HepG2 (cell line): Measurements from ENCODE around the gene CBLB. TPM values are rescaled to one million over a fixed set of nuclear protein-coding genes. Genes with fewer than 3 reads are reported as not detected.

Source experiments
- ATAC-seq: fragments of 200-7000 bp; cut with Tn5 transposase; 3 replicates; pipeline ENCODE4 v1.9.1; 2020; ENCODE audit warnings: mild to moderate bottlenecking, moderate library complexity
- BruUV-seq: library from RNA; stranded (reverse); fragments of 400-500 nt; replicated peaks from 2 replicates; lab custom pipeline; 2021; lab: Mats Ljungman, UMichigan
- CTCF ChIA-PET: fragments of 300-600 bp; formaldehyde crosslinking; extraction: SDS; loops from one replicate; lab custom pipeline; 2021; ENCODE audit warnings: low total read pairs, inconsistent platforms, low intra/inter-chr PET ratio; lab: Yijun Ruan, JAX
- POLR2A ChIA-PET: fragments of 350-600 bp; sonication (Branson Sonifier 250); formaldehyde crosslinking; loops from one replicate; lab custom pipeline; 2020; ENCODE audit warnings: antibody characterized with exemption, inconsistent platforms; lab: Yijun Ruan, JAX
- DNase-seq: peaks from one replicate; pipeline ENCODE4 v3.0.0-alpha.2; 2015; ENCODE audit warnings: low spot score
- FAIRE-seq: peaks from 3 replicates; lab custom pipeline; 2011; peaks lifted over from hg19 to GRCh38; lab: Jason Lieb, UNC
- H2AFZ ChIP-seq: one replicate; pipeline ENCODE4 v1.6.1; 2011; ENCODE audit warnings: low read length, inconsistent platforms
- H3K27ac ChIP-seq: fragments of 300-600 bp; 3 replicates; pipeline ENCODE4 v1.8.0; 2011; ENCODE audit warnings: mixed run types, mild to moderate bottlenecking, mixed read lengths, low read length, inconsistent platforms; ENCODE audit not compliant: insufficient read depth; ENCODE audit errors: extremely low read length
- H3K27me3 ChIP-seq, 2 experiments: fragments of 200-600 bp in 1 of 2; 2 replicates in 1 of 2; 3 replicates in 1 of 2; pipeline versions ENCODE4 v1.6.0 to v1.8.0; 2011; ENCODE audit warnings: low read length in 2 of 2, mild to moderate bottlenecking in 2 of 2, moderate library complexity in 2 of 2, inconsistent platforms in 1 of 2; ENCODE audit not compliant: insufficient read depth in 2 of 2, control insufficient read depth in 1 of 2
- H3K36me3 ChIP-seq, 2 experiments: fragments of 200-600 bp in 1 of 2; replicated peaks in 1 of 2; 2 replicates in 1 of 2; 3 replicates in 1 of 2; pipeline versions ENCODE4 v1.5.1 to v1.8.0; 2011; ENCODE audit warnings: low read length in 2 of 2, inconsistent platforms in 1 of 2; ENCODE audit not compliant: insufficient read depth in 2 of 2, control insufficient read depth in 1 of 2
- H3K4me1 ChIP-seq: 2 replicates; pipeline ENCODE4 v1.5.1; 2012; ENCODE audit warnings: low read length, inconsistent platforms; ENCODE audit not compliant: insufficient read depth
- H3K4me2 ChIP-seq: 2 replicates; pipeline ENCODE4 v1.6.0; 2011; ENCODE audit warnings: low read depth, low read length, inconsistent platforms
- H3K4me3 ChIP-seq, 3 experiments: fragments of 200-600 bp in 1 of 3; sonication (generic), shearing (Covaris generic) in 1 of 3; replicated peaks in 1 of 3; 2 replicates each; pipeline ENCODE4 v1.5.1; 2011 to 2016; ENCODE audit warnings: low read length in 3 of 3, inconsistent platforms in 2 of 3, low read depth in 2 of 3, mild to moderate bottlenecking in 2 of 3, control low read depth in 1 of 3, mixed read lengths in 1 of 3; ENCODE audit not compliant: insufficient read depth in 1 of 3
- H3K79me2 ChIP-seq: one replicate; pipeline ENCODE4 v1.6.1; 2011; ENCODE audit warnings: low read length, inconsistent platforms; ENCODE audit not compliant: insufficient read depth
- H3K9ac ChIP-seq: 2 replicates; pipeline ENCODE4 v1.6.0; 2011; ENCODE audit warnings: mild to moderate bottlenecking, low read depth, low read length, inconsistent platforms; ENCODE audit not compliant: insufficient read depth
- H3K9me3 ChIP-seq: 2 replicates; pipeline ENCODE4 v1.5.1; 2012; ENCODE audit warnings: mild to moderate bottlenecking, low read length
- H4K20me1 ChIP-seq: 2 replicates; pipeline ENCODE4 v1.6.0; 2011; ENCODE audit warnings: inconsistent platforms, mild to moderate bottlenecking, low read length, moderate library complexity; ENCODE audit not compliant: insufficient read depth
- ARID4A ChIP-seq: sonication (generic); formaldehyde crosslinking; IDR thresholded peaks from 2 replicates; pipeline ENCODE4 v1.5.0; 2020; ENCODE audit warnings: mild to moderate bottlenecking, missing genetic modification reagents, borderline replicate concordance
- ATF6 ChIP-seq: sonication (generic); formaldehyde crosslinking; conservative IDR thresholded peaks from 2 replicates; pipeline ENCODE4 v1.4.0; 2020; ENCODE audit warnings: missing genetic modification reagents
- ATRX ChIP-seq: sonication (generic); formaldehyde crosslinking; IDR thresholded peaks from 2 replicates; pipeline ENCODE4 v1.4.0; 2020; ENCODE audit warnings: missing genetic modification reagents, borderline replicate concordance
- BCLAF1 ChIP-seq: fragments of 450-650 bp; IDR thresholded peaks from 2 replicates; pipeline ENCODE4 v1.6.1; 2017; ENCODE audit warnings: mild to moderate bottlenecking
- CENPBD1 ChIP-seq: sonication (generic); formaldehyde crosslinking; IDR thresholded peaks from 2 replicates; pipeline ENCODE4 v1.8.0; 2022; ENCODE audit warnings: missing genetic modification reagents, low read depth, mild to moderate bottlenecking, borderline replicate concordance
- MIXL1 ChIP-seq: IDR thresholded peaks from 2 replicates; pipeline ENCODE4 v1.6.1; 2016
- MXD3 ChIP-seq: IDR thresholded peaks from 2 replicates; pipeline ENCODE4 v1.6.1; 2016; ENCODE audit warnings: mild to moderate bottlenecking, missing biosample characterization, missing genetic modification reagents
- NFE2L1 ChIP-seq: sonication (generic); formaldehyde crosslinking; IDR thresholded peaks from 2 replicates; pipeline ENCODE4 v1.4.0; 2020; ENCODE audit warnings: missing genetic modification reagents, mild to moderate bottlenecking, borderline replicate concordance
- SMC3 ChIP-seq: IDR thresholded peaks from 2 replicates; pipeline ENCODE4 v1.6.1; 2011; ENCODE audit warnings: low read length, improper control_type of control experiment
- ZNF484 ChIP-seq: sonication (generic); formaldehyde crosslinking; IDR thresholded peaks from 2 replicates; pipeline ENCODE4 v1.5.1; 2020; ENCODE audit warnings: mild to moderate bottlenecking, low read depth, missing genetic modification reagents, borderline replicate concordance
- ZNF619 ChIP-seq: sonication (generic); formaldehyde crosslinking; IDR thresholded peaks from 2 replicates; pipeline ENCODE4 v1.4.0; 2020; ENCODE audit warnings: mild to moderate bottlenecking, missing genetic modification reagents
- ZNF879 ChIP-seq: sonication (generic); formaldehyde crosslinking; IDR thresholded peaks from 2 replicates; pipeline ENCODE4 v1.8.1; 2023; ENCODE audit warnings: missing genetic modification reagents
- WGBS: methylation state at CpG from one replicate; pipeline ENCODE4 v1.1.6; 2017; ENCODE audit warnings: low lambda C conversion rate; 5-methylcytosine and 5-hydroxymethylcytosine counted together
- in situ Hi-C: cut with HindIII; loops from 2 replicates; pipeline ENCODE4 v1.10.0; 2017; ENCODE audit warnings: low pct_unique_long_range_greater_than_20kb; ENCODE audit not compliant: extremely low pct_ligation_motif_present
- intact Hi-C: fragments of 100-400 bp; cut with micrococcal nuclease; formaldehyde crosslinking; loops from one replicate; pipeline ENCODE4 v1.10.0; 2022; ENCODE audit not compliant: unreplicated experiment
- polyA plus RNA-seq, 8 experiments: library from polyadenylated mRNA; depleted of rRNA in 3 of 8; stranded (reverse) in 7 of 8; unstranded in 1 of 8; fragments of >200 nt; fragmentation: Illumina TruSeq in 4 of 8; extraction: Trizol in 4 of 8; gene quantifications; 2 replicates each; pipeline versions ENCODE4 v1.2.1 to v1.2.3, GENCODE V29; 2011 to 2016; ENCODE audit warnings: low read depth in 4 of 8, missing spikeins in 1 of 8, mixed read lengths in 1 of 8; ENCODE audit not compliant: insufficient read depth in 1 of 8
- total RNA-seq, 5 experiments: library from RNA; depleted of rRNA; stranded (reverse); fragments of >200 nt; fragmentation: Illumina TruSeq; extraction: Trizol; gene quantifications; 2 replicates each; pipeline ENCODE4 v1.2.3, GENCODE V29; 2016; ENCODE audit warnings: low read depth in 1 of 5

CBLB gene
- total and polyA plus RNA-seq, 2 of the 13 experiments (the other 11 are each of a cell fraction or from before 2014, with no cell fraction given) = 9.8 to 16.4 TPM

- TF ChIP-seq ARID4A (no peak), MXD3 (CRISPR knock-in tag) (no peak), ZNF619 (CRISPR knock-in tag) (no peak)
- TF ChIP-seq, all 625 proteins: peak for 0
Measured at GRCh38 chr3:105618556-105618955, 250.3 kb downstream of the CBLB start (continued).

GRCh38 chr3:105616374-105617121, 252.3 kb downstream of the CBLB start:
- intact Hi-C loops (no loop called here), in situ Hi-C loops (no loop called here)
- no peak overlapping the region for H3K4me3 ChIP-seq
- POLR2A ChIA-PET = no interaction called here
- H3K9ac ChIP-seq = no peak overlapping the region
- no peaks in the 10 kb centered on the region for H3K4me1 ChIP-seq
- no peaks in the 10 kb centered on the region for H3K79me2 ChIP-seq
- no peaks in the 10 kb centered on the region for H3K9me3 ChIP-seq
- no peaks in the 10 kb centered on the region for H3K36me3 ChIP-seq
- no TSS peak for BruUV-seq
- H3K27ac ChIP-seq = no peak overlapping the region
- CTCF ChIA-PET = no interaction called here
- H2AFZ ChIP-seq = no peak overlapping the region
- no peaks in the 10 kb centered on the region; a peak in 1 of 5 replicates for H3K27me3 ChIP-seq
- H3K4me2 ChIP-seq = no peak overlapping the region
- FAIRE-seq = no peak
- ATAC-seq = no peak
- WGBS = 2% methylated on average over 5 of the region's 5 CpGs
- H4K20me1 ChIP-seq = no peaks in the 10 kb centered on the region
- DNase-seq = no peak
- no peak for TF ChIP-seq SMC3
- no peak for TF ChIP-seq MIXL1 (CRISPR knock-in tag)
- TF ChIP-seq ZNF484 (CRISPR knock-in tag) = no peak
- no peak for TF ChIP-seq ATRX (CRISPR knock-in tag)
- no peak for TF ChIP-seq BCLAF1
- no peak for TF ChIP-seq CENPBD1 (CRISPR knock-in tag)
- TF ChIP-seq ZNF879 (CRISPR knock-in tag) = no peak
- no peak for TF ChIP-seq NFE2L1 (CRISPR knock-in tag)
- TF ChIP-seq ATF6 (CRISPR knock-in tag) = no peak
